PFSK-1 (cell line): ENCODE results near the gene ADGRL2.

Source experiments
- FOXP2 ChIP-seq: optimal IDR thresholded peaks from 2 replicates; pipeline ENCODE3; 2011; ENCODE audit warnings: borderline replicate concordance, control low read depth, inconsistent platforms; ENCODE audit not compliant: insufficient read depth; ENCODE audit errors: extremely low read length, extremely low read depth
- POLR2AphosphoS5 ChIP-seq: IDR thresholded peaks from 2 replicates; pipeline ENCODE4 v1.6.1; 2012; ENCODE audit warnings: low read depth, mild to moderate bottlenecking, control low read depth, low read length, moderate library complexity
- REST ChIP-seq, 2 experiments: IDR thresholded peaks; 2 replicates each; pipeline versions ENCODE4 v1.6.1 to v1.8.0; 2011 to 2012; ENCODE audit warnings: low read depth in 2 of 2, low read length in 2 of 2, control low read depth in 1 of 2, inconsistent platforms in 1 of 2, mild to moderate bottlenecking in 1 of 2, moderate library complexity in 1 of 2; ENCODE audit not compliant: insufficient read depth in 1 of 2
- SIN3A ChIP-seq: IDR thresholded peaks from 2 replicates; pipeline ENCODE4 v1.6.1; 2012; ENCODE audit warnings: mild to moderate bottlenecking, low read length, moderate library complexity, borderline replicate concordance; ENCODE audit not compliant: insufficient read depth
- TAF1 ChIP-seq: IDR thresholded peaks from 2 replicates; pipeline ENCODE4 v1.6.1; 2012; ENCODE audit warnings: low read length, control low read depth, borderline replicate concordance; ENCODE audit not compliant: insufficient read depth

DNA sequence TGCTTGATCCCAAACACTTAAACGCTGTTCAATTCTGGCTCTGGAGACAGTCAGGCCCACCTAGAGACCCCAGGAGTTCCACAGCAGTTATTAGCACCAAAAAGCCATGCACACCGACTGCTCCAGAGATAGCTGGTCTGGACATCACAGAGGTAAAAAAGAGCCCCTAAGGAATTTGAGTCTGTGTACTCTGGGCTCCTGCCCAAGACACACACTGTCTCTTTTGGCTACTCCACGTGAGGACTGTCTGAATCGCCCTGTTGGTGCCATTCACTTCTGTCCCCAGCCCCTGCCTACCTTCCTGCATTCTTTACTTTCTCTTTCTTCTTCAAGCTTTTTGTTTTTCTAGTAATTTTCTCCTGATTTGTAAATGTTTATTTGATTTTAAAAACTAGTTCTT, 197.4 kb downstream of the ADGRL2 start:
- TF ChIP-seq REST (IDR thresholded peaks at IDR 0.05; ENCODE audit: insufficient read depth in 1 of 2, low read depth in 2 of 2, low read length in 2 of 2) (no peak), POLR2AphosphoS5 (no peak), TAF1 (no peak), FOXP2 (no peak), SIN3A (no peak)
